Small intestine (tissue), 7 donors: Measurements from ENCODE around the gene CASP7. TPM values are rescaled to one million over a fixed set of nuclear protein-coding genes. Genes with fewer than 3 reads are reported as not detected.

Source experiments
- DNase-seq, 2 donors: peaks; one replicate each; pipeline versions ENCODE4 v3.0.0 to v3.0.0-alpha.2; 2013
- FAIRE-seq: peaks from 2 replicates; lab custom pipeline; 2012; peaks lifted over from hg19 to GRCh38; lab: Jason Lieb, UNC
- H3K27ac ChIP-seq, 3 donors: one replicate each; pipeline ENCODE4 v1.5.1; 2013; ENCODE audit warnings: low read length in 2 of 3, mild to moderate bottlenecking in 2 of 3, control low read depth in 1 of 3, inconsistent platforms in 1 of 3, low read depth in 1 of 3, moderate library complexity in 1 of 3
- H3K27me3 ChIP-seq, 3 donors: one replicate each; pipeline ENCODE4 v1.6.1; 2013; ENCODE audit warnings: low read length in 3 of 3, inconsistent platforms in 1 of 3; ENCODE audit not compliant: control insufficient read depth in 3 of 3, insufficient read depth in 3 of 3
- H3K36me3 ChIP-seq, 3 donors: one replicate each; pipeline ENCODE4 v1.6.1; 2013; ENCODE audit warnings: low read length in 3 of 3, inconsistent platforms in 1 of 3, low read depth in 1 of 3, mild to moderate bottlenecking in 1 of 3, moderate library complexity in 1 of 3; ENCODE audit not compliant: control insufficient read depth in 3 of 3, insufficient read depth in 2 of 3
- H3K4me1 ChIP-seq, 3 donors: one replicate each; pipeline ENCODE4 v1.6.1; 2013; ENCODE audit warnings: low read length in 2 of 3, inconsistent platforms in 1 of 3, low read depth in 1 of 3, mild to moderate bottlenecking in 1 of 3, moderate library complexity in 1 of 3; ENCODE audit not compliant: control insufficient read depth in 3 of 3, insufficient read depth in 2 of 3
- H3K4me3 ChIP-seq, 3 donors: one replicate each; pipeline ENCODE4 v1.5.1; 2013; ENCODE audit warnings: low read length in 3 of 3, control low read depth in 1 of 3, inconsistent platforms in 1 of 3, low read depth in 1 of 3, mild to moderate bottlenecking in 1 of 3, moderate library complexity in 1 of 3
- H3K9me3 ChIP-seq, 2 donors: one replicate each; pipeline ENCODE4 v1.6.1; 2013; ENCODE audit warnings: low read depth in 1 of 2, low read length in 1 of 2; ENCODE audit not compliant: control insufficient read depth in 2 of 2, insufficient read depth in 1 of 2
- WGBS, 3 donors: extraction: QIAGEN DNeasy Blood & Tissue Kit; methylation state at CpG; one replicate each; pipeline ENCODE4 v1.1.7; 2013; 5-methylcytosine and 5-hydroxymethylcytosine counted together
- polyA plus RNA-seq, 4 donors: library from polyadenylated mRNA; stranded (reverse) in 3 of 4; unstranded in 1 of 4; fragments of 200-250 nt in 3 of 4; fragments of 120-200 nt in 1 of 4; gene quantifications; one replicate each; pipeline versions ENCODE4 v1.2.1 to v1.2.3, GENCODE V29; 2013
- donor health status: healthy with polysubstance abuse.
- donor health status: control.
- donor health status: control.
- donor health status: Bipolar disorder and iron deficiency.
- donor health status: healthy.

Gene CASP7
- polyA plus RNA-seq, 4 donors = 33.5 to 139 (median 74.8) TPM

DNA sequence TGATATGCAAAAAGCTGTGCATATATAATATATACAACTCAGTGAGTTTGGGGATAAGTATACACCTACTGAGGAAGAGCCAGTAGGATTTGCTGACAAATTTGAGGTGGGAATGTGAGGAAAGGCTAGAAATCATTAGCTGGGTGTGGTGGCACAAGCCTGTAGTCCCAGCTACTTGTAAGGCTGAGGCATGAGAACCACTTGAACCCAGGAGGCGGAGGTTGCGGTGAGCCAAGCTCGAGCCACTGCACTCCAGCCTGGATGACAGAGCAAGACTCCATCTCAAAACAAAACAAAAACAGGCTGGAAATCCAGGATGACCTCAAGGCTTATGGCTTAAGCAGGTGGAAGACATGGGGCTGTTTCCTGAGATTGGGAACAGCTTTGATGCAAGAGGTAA lies 61.1 kb downstream of the CASP7 start:
- DNase-seq = no peak
- 92 to 93% (median 93%) methylated on average over 3 of the region's 3 CpGs for WGBS, 3 donors
- no peaks in the 10 kb centered on the region for H3K27me3 ChIP-seq
- no peak overlapping the region for H3K4me3 ChIP-seq
- no peak for FAIRE-seq
- H3K9me3 ChIP-seq = no peaks in the 10 kb centered on the region
- H3K27ac ChIP-seq = no peak overlapping the region
- peaks cover 0 to 7% (median 6%) of the 10 kb centered on the region in 3 donors for H3K4me1 ChIP-seq
- H3K36me3 ChIP-seq = no peaks in the 10 kb centered on the region

DNA sequence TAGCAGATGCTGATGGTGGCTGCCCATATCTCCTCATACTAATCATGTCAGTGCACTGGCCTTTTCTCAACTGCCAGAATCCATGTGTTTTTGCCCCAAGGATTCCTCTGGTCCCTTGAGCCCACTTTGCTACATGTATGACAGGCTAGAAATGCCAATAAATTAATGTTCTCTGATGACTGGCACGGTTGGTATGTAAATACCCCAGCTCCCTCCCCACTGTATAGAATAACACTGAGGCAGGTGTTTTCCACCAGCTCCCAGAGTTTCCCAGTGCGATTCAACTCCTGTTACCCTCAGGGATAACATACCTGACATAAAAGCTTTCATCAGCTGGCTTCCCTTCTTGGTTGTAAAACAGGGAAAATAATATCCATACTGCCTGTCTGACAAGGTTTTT lies 62.8 kb downstream of the CASP7 start:
- no peaks in the 10 kb centered on the region for H3K9me3 ChIP-seq
- H3K27ac ChIP-seq = no peak overlapping the region
- DNase-seq (no peak), FAIRE-seq (no peak)
- H3K27me3 ChIP-seq = no peaks in the 10 kb centered on the region
- peaks cover 0 to 17% (median 6%) of the 10 kb centered on the region in 3 donors for H3K4me1 ChIP-seq
- 83 to 91% (median 85%) methylated on average over 2 of the region's 2 CpGs for WGBS, 3 donors
- H3K4me3 ChIP-seq = no peak overlapping the region
- no peaks in the 10 kb centered on the region for H3K36me3 ChIP-seq

DNA sequence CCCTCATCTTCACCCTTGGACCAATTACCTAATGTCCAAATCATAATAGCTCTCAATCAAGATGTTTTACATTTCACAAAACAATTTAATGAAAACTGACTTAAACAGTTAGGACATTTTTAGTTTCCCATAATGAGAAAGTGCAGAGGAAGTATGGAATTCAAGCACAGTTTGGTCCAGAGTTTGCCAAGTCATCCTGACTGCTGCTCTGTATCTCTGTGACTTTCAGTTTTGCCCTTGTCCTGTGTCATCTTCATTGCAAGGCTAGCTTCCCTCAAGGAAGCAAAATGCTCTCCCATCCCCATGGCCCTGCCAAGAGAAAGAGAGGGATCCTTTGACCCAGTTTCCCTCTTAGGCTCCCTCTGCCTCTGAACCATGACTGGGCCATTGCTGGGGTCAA lies 63.9 kb downstream of the CASP7 start:
- FAIRE-seq = no peak
- Histone ChIP-seq H3K9me3 (no peaks in the 10 kb centered on the region), H3K4me3 (no peak overlapping the region), H3K36me3 (no peaks in the 10 kb centered on the region), H3K4me1 (peaks cover 5 to 24% (median 10%) of the 10 kb centered on the region in 3 donors), H3K27ac (no peak overlapping the region), H3K27me3 (no peaks in the 10 kb centered on the region)
- DNase-seq = no peak

DNA sequence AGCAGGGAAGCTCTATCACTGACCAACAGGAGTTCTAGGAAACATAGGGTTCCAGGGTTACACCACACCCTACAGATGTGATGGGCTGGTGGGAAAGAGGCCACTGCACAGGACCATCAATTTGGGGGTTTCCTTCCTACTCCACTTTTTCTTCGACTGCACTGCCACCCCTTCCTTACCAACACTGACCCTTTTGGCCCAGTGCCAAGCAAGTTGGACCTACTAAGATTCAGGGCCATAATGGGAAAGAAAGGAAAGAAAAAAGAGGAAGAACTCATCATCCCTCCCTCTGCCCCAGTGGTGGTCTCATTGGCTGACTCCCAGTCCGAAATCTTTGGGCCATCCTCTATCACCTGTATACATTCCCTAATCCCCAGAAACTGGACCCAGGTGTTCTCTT lies 65.7 kb downstream of the CASP7 start:
- H3K36me3 ChIP-seq = no peaks in the 10 kb centered on the region
- H3K4me3 ChIP-seq = no peak overlapping the region
- H3K4me1 ChIP-seq = peaks cover 8 to 25% (median 10%) of the 10 kb centered on the region in 3 donors
- peak overlapping the region in 2 of 3 donors; percentile 30 to 86 for H3K27ac ChIP-seq
- no peaks in the 10 kb centered on the region for H3K27me3 ChIP-seq
- no peak for FAIRE-seq
- no peak for DNase-seq
- WGBS, 3 donors = 75 to 92% (median 89%) methylated on average over 2 of the region's 2 CpGs
- H3K9me3 ChIP-seq = no peaks in the 10 kb centered on the region

DNA sequence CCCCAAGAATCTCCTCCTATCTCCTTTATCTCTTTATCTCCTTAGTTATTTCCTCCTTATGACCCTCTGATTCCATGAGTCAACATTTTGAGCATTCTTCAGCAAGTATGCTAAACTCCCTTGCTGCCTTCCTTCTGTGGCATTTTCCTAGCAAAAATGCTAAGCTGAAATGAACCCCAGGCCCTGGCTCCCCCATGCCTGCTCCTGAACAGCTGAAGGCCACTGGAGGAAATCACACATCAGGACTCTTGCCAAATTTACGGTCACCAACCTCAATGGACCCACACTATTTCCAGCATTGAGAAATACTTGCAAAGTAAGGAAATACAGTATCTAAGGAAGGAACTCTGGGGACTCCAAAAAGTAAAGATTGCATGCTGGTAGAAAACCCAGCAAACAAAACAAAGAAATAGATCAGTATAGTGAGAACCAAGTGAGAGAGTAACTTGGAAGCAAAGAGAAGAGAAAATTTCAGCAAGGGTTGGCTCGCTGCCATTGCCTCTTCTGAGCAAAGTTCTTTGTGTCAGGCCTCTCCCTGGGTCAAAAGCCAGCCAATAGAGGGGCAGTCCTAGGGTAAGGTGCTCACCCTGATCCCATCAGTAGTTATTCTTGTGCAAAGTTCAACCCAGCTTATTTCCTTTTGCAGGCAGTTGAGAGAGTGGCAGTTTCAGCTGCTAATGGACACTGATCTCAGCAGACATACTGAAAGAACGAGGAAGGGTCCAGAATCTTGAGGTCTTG lies 66.7 kb downstream of the CASP7 start:
- Histone ChIP-seq H3K27me3 (no peaks in the 10 kb centered on the region), H3K4me3 (no peak overlapping the region), H3K9me3 (no peaks in the 10 kb centered on the region), H3K27ac (peak overlapping the region; percentile 37 to 86 (median 83)), H3K4me1 (peaks cover 9 to 33% (median 10%) of the 10 kb centered on the region in 3 donors), H3K36me3 (no peaks in the 10 kb centered on the region)
- no peak for FAIRE-seq
- WGBS, 3 donors = 16 to 41% (median 20%) methylated on average over 3 of the region's 3 CpGs
- DNase-seq = peak; percentile 91 to 98

GRCh38 chr10:113751181-113751732 lies 71.5 kb downstream of the CASP7 start, which contains the start of gene PLEKHS1:
PLEKHS1 (plus strand) TSS chr10:113751682; CDS start chr10:113755278, 3,596 bp downstream.
- peaks cover 0 to 6% (median 1%) of the 10 kb centered on the region in 3 donors for H3K36me3 ChIP-seq
- FAIRE-seq (no peak), DNase-seq (peak; percentile 78 to 83)
- no peaks in the 10 kb centered on the region for H3K9me3 ChIP-seq
- no peaks in the 10 kb centered on the region for H3K27me3 ChIP-seq
- WGBS, 3 donors = 10 to 65% (median 45%) methylated on average over 3 of the region's 3 CpGs
- peaks cover 7 to 49% (median 12%) of the 10 kb centered on the region in 3 donors for H3K4me1 ChIP-seq
- peak within 1 kb of the TSS; percentile 44 to 95 (median 84) for H3K27ac ChIP-seq
- peak within 1 kb of the TSS in 2 of 3 donors; percentile 33 to 37 for H3K4me3 ChIP-seq

- Histone ChIP-seq H3K4me3 (peak overlapping the region in 2 of 3 donors; percentile 33), H3K36me3 (peaks cover 0 to 10% (median 1%) of the 10 kb centered on the region in 3 donors), H3K27ac (peak overlapping the region; percentile 44 to 84 (median 69)), H3K9me3 (no peaks in the 10 kb centered on the region), H3K27me3 (no peaks in the 10 kb centered on the region), H3K4me1 (peaks cover 6 to 43% (median 11%) of the 10 kb centered on the region in 3 donors)
- FAIRE-seq = no peak
- DNase-seq = peak; percentile 64 to 82
- 13 to 32% (median 16%) methylated on average over 1 of the region's 1 CpG for WGBS, 3 donors
These were observed 72.8 kb downstream of the CASP7 start for GRCh38 chr10:113752553-113752952.

DNA sequence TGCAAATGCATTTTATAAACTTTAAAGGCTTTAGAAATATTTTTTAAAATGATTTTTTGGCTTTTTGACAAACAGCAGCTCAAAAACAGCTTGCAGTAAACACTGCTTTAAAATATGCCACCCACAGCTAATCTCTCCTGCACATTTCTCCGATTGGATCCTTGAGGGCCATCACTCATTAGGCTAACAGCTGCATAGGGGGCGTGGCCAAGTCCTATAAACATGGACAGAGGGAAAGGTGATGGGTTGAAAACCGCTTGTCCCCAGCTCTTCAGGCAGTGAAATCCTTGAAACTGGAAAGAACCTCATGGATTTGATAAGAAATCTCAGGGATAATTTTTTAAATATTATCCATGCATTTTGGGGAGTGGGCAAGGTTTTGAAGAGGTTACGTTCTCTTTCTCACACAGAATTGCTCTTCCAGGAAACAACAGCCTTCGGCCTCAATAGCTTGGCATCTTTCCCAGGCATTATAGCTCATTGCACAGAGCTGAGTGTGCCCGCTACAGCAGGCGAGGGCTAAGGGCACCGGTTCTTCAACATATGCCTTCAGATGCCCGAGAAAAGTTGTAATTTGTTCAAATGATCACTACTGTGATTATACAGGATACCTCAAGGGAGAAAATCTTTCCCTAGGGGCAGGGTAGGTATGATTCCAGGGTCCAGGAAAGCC lies 73.4 kb downstream of the CASP7 start:
- peaks cover 3 to 36% (median 7%) of the 10 kb centered on the region in 3 donors for H3K4me1 ChIP-seq
- peak; percentile 64 to 91 for DNase-seq
- H3K27me3 ChIP-seq = no peaks in the 10 kb centered on the region
- H3K27ac ChIP-seq = peak overlapping the region; percentile 22 to 84 (median 55)
- H3K4me3 ChIP-seq = peak overlapping the region in 2 of 3 donors; percentile 33
- WGBS, 3 donors = 9 to 31% (median 27%) methylated on average over 9 of the region's 9 CpGs
- no peaks in the 10 kb centered on the region for H3K9me3 ChIP-seq
- H3K36me3 ChIP-seq = peaks cover 0 to 10% (median 1%) of the 10 kb centered on the region in 3 donors
- FAIRE-seq = no peak
